ENCODE data around the gene MRPS35. TPM values are rescaled to one million over a fixed set of nuclear protein-coding genes. Genes with fewer than 3 reads are reported as not detected.

The MRPS35 gene
- total RNA-seq, 1 donor from 2014 or later: 31.5 TPM

- intact Hi-C loops (cut with DNase I): no loop called here
- Histone ChIP-seq H3K4me3 (no peak overlapping the region), H3K27me3 (ENCODE audit: low read depth) (no peaks in the 10 kb centered on the region), H3K9me3 (no peaks in the 10 kb centered on the region), H3K4me1 (no peaks in the 10 kb centered on the region), H3K27ac (no peak overlapping the region), H3K36me3 (peaks cover 24% of the 10 kb centered on the region)
- ATAC-seq: no peak
- no peak for TF ChIP-seq CTCF (IDR thresholded peaks at IDR 0.05)
- no peak for DNase-seq
Measured at GRCh38 chr12:27802511-27802910, 91.9 kb downstream of the MRPS35 start.

- H3K9me3 ChIP-seq: no peaks in the 10 kb centered on the region
- ATAC-seq: no peak
- H3K27me3 ChIP-seq (ENCODE audit: low read depth): no peaks in the 10 kb centered on the region
- H3K27ac ChIP-seq: no peak overlapping the region
- H3K4me3 ChIP-seq: no peak overlapping the region
- TF ChIP-seq CTCF (IDR thresholded peaks at IDR 0.05): no peak
- peaks cover 20% of the 10 kb centered on the region for H3K36me3 ChIP-seq
- no peaks in the 10 kb centered on the region for H3K4me1 ChIP-seq
- DNase-seq: no peak
- intact Hi-C loops (cut with DNase I): no loop called here
Measured at GRCh38 chr12:27802936-27803335, 92.3 kb downstream of the MRPS35 start.

- Histone ChIP-seq H3K27me3 (ENCODE audit: low read depth) (no peaks in the 10 kb centered on the region), H3K4me1 (no peaks in the 10 kb centered on the region), H3K36me3 (no peaks in the 10 kb centered on the region), H3K4me3 (no peak overlapping the region), H3K9me3 (no peaks in the 10 kb centered on the region), H3K27ac (no peak overlapping the region)
- TF ChIP-seq CTCF (IDR thresholded peaks at IDR 0.05): no peak
- no peak for DNase-seq
- no peak for ATAC-seq
- intact Hi-C loops (cut with DNase I): no loop called here
Measured at GRCh38 chr12:27805238-27805637, 94.6 kb downstream of the MRPS35 start.

Other genes starting within 250 kb of the MRPS35 start
- 117 TPM for gene PPFIBP1, start 186.6 kb upstream of the MRPS35 start, total RNA-seq
- gene REP15, start 14.4 kb upstream of the MRPS35 start, total RNA-seq: 5.1 TPM
- 19.1 TPM for gene KLHL42, start 69.4 kb downstream of the MRPS35 start, total RNA-seq
- gene MANSC4, start 69.4 kb downstream of the MRPS35 start, total RNA-seq: not detected